HepG2 (cell line): ENCODE results near the gene B3GNT9. TPM values are rescaled to one million over a fixed set of nuclear protein-coding genes. Genes with fewer than 3 reads are reported as not detected.
A peak's percentile ranks its signal among the peaks of the same experiment; 100 is the strongest.

Experiments
- DPF2 ChIP-seq: sonication (generic); formaldehyde crosslinking; IDR thresholded peaks from 2 replicates; pipeline ENCODE4 v1.4.0; 2020; ENCODE audit warnings: mild to moderate bottlenecking, low read depth, missing genetic modification reagents, borderline replicate concordance
- ISX ChIP-seq: sonication (generic); formaldehyde crosslinking; conservative IDR thresholded peaks from 2 replicates; pipeline ENCODE4 v1.5.0; 2020; ENCODE audit warnings: missing genetic modification reagents
- KDM6A ChIP-seq: IDR thresholded peaks from 2 replicates; pipeline ENCODE4 v1.6.1; 2016; ENCODE audit warnings: low read depth
- KLF9 ChIP-seq: IDR thresholded peaks from 2 replicates; pipeline ENCODE4 v1.6.1; 2016; ENCODE audit warnings: low read depth
- LCORL ChIP-seq, 2 experiments: fragments of 450-650 bp in 1 of 2; sonication (generic) in 1 of 2; formaldehyde crosslinking in 1 of 2; IDR thresholded peaks; 2 replicates each; pipeline versions ENCODE4 v1.5.0 to v1.6.1; 2017 to 2020; ENCODE audit warnings: antibody characterized with exemption in 1 of 2, missing genetic modification reagents in 1 of 2
- NFIC ChIP-seq: IDR thresholded peaks from 2 replicates; pipeline ENCODE4 v1.6.1; 2012; ENCODE audit warnings: mild to moderate bottlenecking, low read length, inconsistent platforms
- NFYC ChIP-seq: IDR thresholded peaks from 2 replicates; pipeline ENCODE4 v1.6.1; 2016; ENCODE audit warnings: missing genetic modification reagents, missing compliant biosample characterization
- POLR2AphosphoS5 ChIP-seq: IDR thresholded peaks from 2 replicates; pipeline ENCODE4 v1.6.1; 2012; ENCODE audit warnings: low read depth, low read length
- SIX1 ChIP-seq: sonication (generic); formaldehyde crosslinking; IDR thresholded peaks from 2 replicates; pipeline ENCODE4 v1.4.0; 2020; ENCODE audit warnings: missing genetic modification reagents, borderline replicate concordance
- TCF7 ChIP-seq: sonication (generic); IDR thresholded peaks from 2 replicates; pipeline ENCODE4 v1.6.1; 2016; ENCODE audit warnings: antibody characterized with exemption, low read depth
- ZMYM4 ChIP-seq: sonication (generic); formaldehyde crosslinking; IDR thresholded peaks from 2 replicates; pipeline ENCODE4 v1.8.1; 2023; ENCODE audit warnings: mild to moderate bottlenecking, missing genetic modification reagents
- ZNF326 ChIP-seq: sonication (generic); formaldehyde crosslinking; IDR thresholded peaks from 2 replicates; pipeline ENCODE4 v1.4.0; 2020; ENCODE audit warnings: missing genetic modification reagents, borderline replicate concordance
- ZNF558 ChIP-seq: sonication (generic); formaldehyde crosslinking; IDR thresholded peaks from 2 replicates; pipeline ENCODE4 v1.9.0; 2022; ENCODE audit warnings: mild to moderate bottlenecking, missing genetic modification reagents, borderline replicate concordance
- ZNF670 ChIP-seq: sonication (generic); formaldehyde crosslinking; IDR thresholded peaks from 2 replicates; pipeline ENCODE4 v1.8.0; 2022; ENCODE audit warnings: mild to moderate bottlenecking, missing genetic modification reagents, borderline replicate concordance
- ZNF761 ChIP-seq: sonication (generic); formaldehyde crosslinking; conservative IDR thresholded peaks from 2 replicates; pipeline ENCODE4 v1.4.0; 2020; ENCODE audit warnings: mild to moderate bottlenecking, missing genetic modification reagents
- ZNF768 ChIP-seq: sonication (generic); formaldehyde crosslinking; IDR thresholded peaks from 2 replicates; pipeline ENCODE4 v1.4.0; 2020; ENCODE audit warnings: missing genetic modification reagents
- polyA plus RNA-seq, 8 experiments: library from polyadenylated mRNA; depleted of rRNA in 3 of 8; stranded (reverse) in 7 of 8; unstranded in 1 of 8; fragments of >200 nt; fragmentation: Illumina TruSeq in 4 of 8; extraction: Trizol in 4 of 8; gene quantifications; 2 replicates each; pipeline versions ENCODE4 v1.2.1 to v1.2.3, GENCODE V29; 2011 to 2016; ENCODE audit warnings: low read depth in 4 of 8, missing spikeins in 1 of 8, mixed read lengths in 1 of 8; ENCODE audit not compliant: insufficient read depth in 1 of 8
- total RNA-seq, 5 experiments: library from RNA; depleted of rRNA; stranded (reverse); fragments of >200 nt; fragmentation: Illumina TruSeq; extraction: Trizol; gene quantifications; 2 replicates each; pipeline ENCODE4 v1.2.3, GENCODE V29; 2016; ENCODE audit warnings: low read depth in 1 of 5
- TF ChIP-seq, protein P1 (sequence below), 2 experiments: fragments of 450-650 bp in 1 of 2; sonication (generic) in 1 of 2; formaldehyde crosslinking in 1 of 2; IDR thresholded peaks; 2 replicates each; pipeline versions ENCODE4 v1.6.1 to v1.8.0; 2016 to 2022; ENCODE audit warnings: antibody characterized with exemption in 1 of 2, mild to moderate bottlenecking in 1 of 2, missing genetic modification reagents in 1 of 2
- TF ChIP-seq, protein P2 (sequence below): sonication (generic); formaldehyde crosslinking; conservative IDR thresholded peaks from 2 replicates; pipeline ENCODE4 v1.5.0; 2020; ENCODE audit warnings: missing genetic modification reagents
- TF ChIP-seq, protein P3 (sequence below): sonication (generic); formaldehyde crosslinking; IDR thresholded peaks from 2 replicates; pipeline ENCODE4 v1.5.0; 2020; ENCODE audit warnings: missing genetic modification reagents

B3GNT9 gene
- total and polyA plus RNA-seq, 2 of the 13 experiments (the other 11 are each of a cell fraction or from before 2014, with no cell fraction given) = 1.5 to 3.1 TPM

DNA sequence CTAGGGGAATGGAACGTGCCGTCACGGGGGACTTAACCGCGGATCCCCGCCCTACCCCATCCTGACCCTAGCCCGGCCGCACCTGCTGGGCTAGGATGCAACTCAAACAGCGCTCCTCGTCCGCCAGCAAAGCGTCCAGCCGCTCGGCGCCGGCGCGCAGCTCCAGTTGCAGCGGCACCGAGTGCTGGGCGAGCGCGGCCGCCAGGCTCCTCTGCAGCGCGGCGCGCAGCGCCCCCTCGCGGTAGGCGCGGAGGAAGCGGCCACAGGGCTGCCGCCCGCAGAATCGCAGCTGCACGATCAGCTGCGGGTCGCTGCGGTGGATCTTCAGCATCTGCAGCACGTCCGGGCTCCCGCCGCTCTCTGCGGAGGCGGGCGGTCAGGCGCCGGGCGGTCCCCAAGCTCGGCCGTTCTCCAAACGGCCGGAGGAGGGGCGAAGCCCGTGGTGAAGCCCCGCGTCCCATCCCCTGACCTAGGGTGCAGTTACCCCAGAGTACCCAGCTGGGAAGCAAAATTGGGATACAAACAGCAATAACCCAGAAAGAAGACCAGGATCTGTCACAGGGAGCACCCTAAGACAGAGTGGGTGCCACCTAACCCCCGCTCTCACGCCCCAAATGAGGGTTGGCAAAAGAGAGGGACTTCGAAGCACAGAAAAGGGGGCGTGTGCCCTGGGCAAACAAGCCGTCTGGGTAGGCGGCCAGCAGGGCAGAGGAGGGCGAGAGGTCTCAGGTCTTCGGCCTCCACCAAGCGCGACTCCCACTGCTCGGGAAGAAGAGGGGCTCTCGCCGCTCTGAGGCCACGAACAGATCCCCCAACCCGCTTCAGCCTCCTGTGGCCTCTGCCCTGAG, 4.7 kb upstream of the B3GNT9 start (continued):
- no peak; the same call in 1 of the 2 replicates for TF ChIP-seq ZNF670
- TF ChIP-seq ZNF326 (CRISPR knock-in tag) = no peak
- TF ChIP-seq ISX (CRISPR knock-in tag) = no peak
- TF ChIP-seq, protein P1, sequence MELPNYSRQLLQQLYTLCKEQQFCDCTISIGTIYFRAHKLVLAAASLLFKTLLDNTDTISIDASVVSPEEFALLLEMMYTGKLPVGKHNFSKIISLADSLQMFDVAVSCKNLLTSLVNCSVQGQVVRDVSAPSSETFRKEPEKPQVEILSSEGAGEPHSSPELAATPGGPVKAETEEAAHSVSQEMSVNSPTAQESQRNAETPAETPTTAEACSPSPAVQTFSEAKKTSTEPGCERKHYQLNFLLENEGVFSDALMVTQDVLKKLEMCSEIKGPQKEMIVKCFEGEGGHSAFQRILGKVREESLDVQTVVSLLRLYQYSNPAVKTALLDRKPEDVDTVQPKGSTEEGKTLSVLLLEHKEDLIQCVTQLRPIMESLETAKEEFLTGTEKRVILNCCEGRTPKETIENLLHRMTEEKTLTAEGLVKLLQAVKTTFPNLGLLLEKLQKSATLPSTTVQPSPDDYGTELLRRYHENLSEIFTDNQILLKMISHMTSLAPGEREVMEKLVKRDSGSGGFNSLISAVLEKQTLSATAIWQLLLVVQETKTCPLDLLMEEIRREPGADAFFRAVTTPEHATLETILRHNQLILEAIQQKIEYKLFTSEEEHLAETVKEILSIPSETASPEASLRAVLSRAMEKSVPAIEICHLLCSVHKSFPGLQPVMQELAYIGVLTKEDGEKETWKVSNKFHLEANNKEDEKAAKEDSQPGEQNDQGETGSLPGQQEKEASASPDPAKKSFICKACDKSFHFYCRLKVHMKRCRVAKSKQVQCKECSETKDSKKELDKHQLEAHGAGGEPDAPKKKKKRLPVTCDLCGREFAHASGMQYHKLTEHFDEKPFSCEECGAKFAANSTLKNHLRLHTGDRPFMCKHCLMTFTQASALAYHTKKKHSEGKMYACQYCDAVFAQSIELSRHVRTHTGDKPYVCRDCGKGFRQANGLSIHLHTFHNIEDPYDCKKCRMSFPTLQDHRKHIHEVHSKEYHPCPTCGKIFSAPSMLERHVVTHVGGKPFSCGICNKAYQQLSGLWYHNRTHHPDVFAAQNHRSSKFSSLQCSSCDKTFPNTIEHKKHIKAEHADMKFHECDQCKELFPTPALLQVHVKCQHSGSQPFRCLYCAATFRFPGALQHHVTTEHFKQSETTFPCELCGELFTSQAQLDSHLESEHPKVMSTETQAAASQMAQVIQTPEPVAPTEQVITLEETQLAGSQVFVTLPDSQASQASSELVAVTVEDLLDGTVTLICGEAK (IDR thresholded peaks at IDR 0.05) = no peak
- TF ChIP-seq, protein P1 (CRISPR knock-in tag; IDR thresholded peaks at IDR 0.05) = no peak
- TF ChIP-seq TCF7 = no peak
- no peak for TF ChIP-seq KDM6A (CRISPR knock-in tag)
- no peak for TF ChIP-seq KLF9 (CRISPR knock-in tag)
- TF ChIP-seq, protein P2, sequence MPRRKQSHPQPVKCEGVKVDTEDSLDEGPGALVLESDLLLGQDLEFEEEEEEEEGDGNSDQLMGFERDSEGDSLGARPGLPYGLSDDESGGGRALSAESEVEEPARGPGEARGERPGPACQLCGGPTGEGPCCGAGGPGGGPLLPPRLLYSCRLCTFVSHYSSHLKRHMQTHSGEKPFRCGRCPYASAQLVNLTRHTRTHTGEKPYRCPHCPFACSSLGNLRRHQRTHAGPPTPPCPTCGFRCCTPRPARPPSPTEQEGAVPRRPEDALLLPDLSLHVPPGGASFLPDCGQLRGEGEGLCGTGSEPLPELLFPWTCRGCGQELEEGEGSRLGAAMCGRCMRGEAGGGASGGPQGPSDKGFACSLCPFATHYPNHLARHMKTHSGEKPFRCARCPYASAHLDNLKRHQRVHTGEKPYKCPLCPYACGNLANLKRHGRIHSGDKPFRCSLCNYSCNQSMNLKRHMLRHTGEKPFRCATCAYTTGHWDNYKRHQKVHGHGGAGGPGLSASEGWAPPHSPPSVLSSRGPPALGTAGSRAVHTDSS (CRISPR knock-in tag) = peak; percentile 96
- TF ChIP-seq ZNF558 = no peak
- peak; percentile 83 for TF ChIP-seq ZNF768 (CRISPR knock-in tag)
- TF ChIP-seq LCORL (IDR thresholded peaks at IDR 0.05) = no peak
- peak; percentile 67; the same call in 1 of the 2 replicates for TF ChIP-seq LCORL (CRISPR knock-in tag; IDR thresholded peaks at IDR 0.05)
- no peak for TF ChIP-seq NFYC (CRISPR knock-in tag)
- no peak for TF ChIP-seq DPF2
- TF ChIP-seq ZMYM4 (CRISPR knock-in tag) = peak; percentile 61; the same call in 1 of the 2 replicates
- TF ChIP-seq SIX1 (CRISPR knock-in tag) = no peak
- no peak for TF ChIP-seq ZNF761
- TF ChIP-seq NFIC = no peak
- TF ChIP-seq POLR2AphosphoS5 = no peak
- TF ChIP-seq, protein P3, sequence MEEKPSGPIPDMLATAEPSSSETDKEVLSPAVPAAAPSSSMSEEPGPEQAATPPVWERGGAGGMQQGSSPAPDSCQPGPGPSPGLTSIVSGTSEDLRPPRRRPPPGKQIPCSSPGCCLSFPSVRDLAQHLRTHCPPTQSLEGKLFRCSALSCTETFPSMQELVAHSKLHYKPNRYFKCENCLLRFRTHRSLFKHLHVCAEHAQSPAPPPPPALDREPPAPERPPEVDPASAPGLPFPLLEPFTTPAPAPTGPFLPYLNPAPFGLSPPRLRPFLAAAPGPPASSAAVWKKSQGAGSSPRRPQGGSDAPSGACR (CRISPR knock-in tag) = no peak
